HCEC 1CT (cell line): ENCODE measurements around the gene CABP2.
A peak's percentile ranks its signal among the peaks of the same experiment; 100 is the strongest.

Source experiments
- DNase-seq: peaks from one replicate; pipeline ENCODE4 v3.0.0-alpha.2; 2017

The CABP2 gene

DNA sequence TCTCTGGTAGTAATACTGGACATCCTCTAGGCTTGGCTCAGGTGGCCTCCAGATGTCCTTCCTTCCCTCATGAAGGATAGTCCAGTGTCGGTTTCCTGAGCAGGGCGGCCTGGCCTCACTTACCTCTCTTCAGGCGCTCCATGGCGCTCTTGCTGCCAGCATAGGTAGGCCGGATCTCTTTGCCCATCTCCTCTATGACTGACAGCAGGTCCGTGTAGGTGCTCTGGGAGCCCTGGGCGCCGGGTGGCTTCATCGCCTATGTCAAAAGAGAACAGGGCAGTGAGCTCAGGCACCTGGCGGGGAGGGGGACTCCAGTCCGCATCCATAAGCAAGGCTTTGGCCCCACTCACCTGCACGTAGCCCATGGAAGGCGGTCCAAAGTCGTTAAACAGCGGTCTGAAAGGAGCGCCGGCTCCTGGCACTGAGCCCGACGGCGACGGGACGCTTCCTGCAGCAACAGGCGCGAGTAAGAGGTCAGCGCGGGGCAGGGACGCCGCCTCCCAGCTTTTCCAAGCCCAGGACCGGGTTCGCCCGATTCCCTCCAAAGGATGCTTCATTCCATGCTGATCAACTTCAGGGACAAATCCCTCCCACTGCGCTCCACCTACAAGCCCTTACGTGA, 15.9 kb downstream of the CABP2 start:
- DNase-seq, result peak; percentile 32

DNA sequence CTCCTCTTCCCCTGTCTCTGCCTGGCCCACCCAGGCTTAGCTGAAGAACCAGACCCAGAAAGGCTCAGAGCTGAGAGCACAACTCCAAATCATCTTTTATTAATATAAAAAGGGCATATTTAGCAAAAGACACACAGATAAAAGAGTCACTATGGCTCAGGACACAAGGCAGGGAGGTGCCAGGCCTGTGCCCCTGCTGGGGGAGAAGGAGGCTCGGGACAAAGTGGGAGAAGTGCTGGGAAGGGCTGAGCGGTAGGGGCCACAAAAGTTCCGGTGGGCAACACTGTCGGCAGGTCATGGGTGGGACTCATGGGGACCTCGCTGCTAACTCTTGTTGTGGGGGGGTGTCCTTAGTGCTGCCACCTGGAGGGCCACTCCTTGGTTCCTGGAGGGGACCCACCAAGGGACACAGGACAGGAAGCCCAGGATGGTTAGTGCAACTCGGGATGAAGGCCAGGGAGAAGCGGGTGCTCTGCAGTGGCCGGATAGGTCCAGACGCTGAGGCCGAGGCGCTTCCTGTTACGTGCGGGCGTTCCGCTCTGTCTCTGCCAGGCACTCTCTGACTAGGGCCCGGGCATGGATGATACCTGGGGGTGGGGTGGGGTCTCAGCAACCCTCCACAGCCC, 16.7 kb downstream of the CABP2 start:
- DNase-seq, result no peak

- peak; percentile 86 for DNase-seq
Measured at GRCh38 chr11:67505605-67506396, 17.4 kb downstream of the CABP2 start.

GRCh38 chr11:67504950-67505581, 18.2 kb downstream of the CABP2 start, which contains the start of gene PITPNM1:
TSS of gene PITPNM1 (minus strand) at chr11:67505363. CDS start at chr11:67504180, 1,183 bp downstream.
- peak; percentile 42 for DNase-seq

GRCh38 chr11:67504005-67504949, 19.0 kb downstream of the CABP2 start:
- DNase-seq, result no peak

DNA sequence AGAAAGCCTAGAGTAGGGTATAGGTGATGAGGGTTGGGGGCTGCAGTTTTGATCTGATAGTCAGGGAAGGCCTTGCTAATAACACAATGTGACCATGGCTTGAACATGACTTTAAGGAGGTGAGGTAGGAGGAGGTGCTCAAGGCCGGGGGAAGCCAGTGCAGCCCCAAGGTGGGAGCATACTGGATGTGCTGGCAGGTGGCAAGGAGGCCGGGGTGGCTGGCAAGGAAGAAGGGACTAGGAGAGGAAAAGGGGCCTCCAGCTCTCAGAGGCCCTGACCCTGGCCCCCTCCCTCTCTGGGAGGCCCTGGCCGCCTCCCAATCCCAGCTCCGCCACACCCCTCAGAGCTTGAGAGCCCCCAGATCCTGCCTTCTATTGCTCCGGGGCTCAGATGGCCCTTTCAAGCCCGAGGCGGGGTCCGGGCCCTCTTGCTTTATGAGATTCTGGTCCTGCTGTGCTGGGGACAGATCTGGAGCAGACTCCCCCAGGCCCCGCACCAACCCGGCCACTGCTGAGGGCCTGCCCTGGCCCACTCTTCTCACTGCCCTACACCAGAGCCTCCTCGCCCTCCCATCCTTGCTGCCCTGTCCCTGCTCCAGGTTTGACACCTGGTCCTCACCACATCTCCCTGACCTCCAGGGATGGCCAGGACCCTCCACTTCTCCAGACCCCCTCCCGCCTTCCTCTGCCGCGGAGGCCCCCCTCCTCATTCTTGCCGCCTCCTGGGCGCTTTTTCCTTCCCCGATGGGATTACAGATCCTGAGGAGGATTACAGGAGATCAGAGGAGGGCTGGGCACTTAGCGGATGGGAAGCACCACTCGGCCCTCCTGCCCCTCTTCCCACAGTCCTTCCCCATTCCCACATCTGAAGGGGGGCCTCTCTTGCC, 19.9 kb downstream of the CABP2 start:
- DNase-seq, result no peak

DNA sequence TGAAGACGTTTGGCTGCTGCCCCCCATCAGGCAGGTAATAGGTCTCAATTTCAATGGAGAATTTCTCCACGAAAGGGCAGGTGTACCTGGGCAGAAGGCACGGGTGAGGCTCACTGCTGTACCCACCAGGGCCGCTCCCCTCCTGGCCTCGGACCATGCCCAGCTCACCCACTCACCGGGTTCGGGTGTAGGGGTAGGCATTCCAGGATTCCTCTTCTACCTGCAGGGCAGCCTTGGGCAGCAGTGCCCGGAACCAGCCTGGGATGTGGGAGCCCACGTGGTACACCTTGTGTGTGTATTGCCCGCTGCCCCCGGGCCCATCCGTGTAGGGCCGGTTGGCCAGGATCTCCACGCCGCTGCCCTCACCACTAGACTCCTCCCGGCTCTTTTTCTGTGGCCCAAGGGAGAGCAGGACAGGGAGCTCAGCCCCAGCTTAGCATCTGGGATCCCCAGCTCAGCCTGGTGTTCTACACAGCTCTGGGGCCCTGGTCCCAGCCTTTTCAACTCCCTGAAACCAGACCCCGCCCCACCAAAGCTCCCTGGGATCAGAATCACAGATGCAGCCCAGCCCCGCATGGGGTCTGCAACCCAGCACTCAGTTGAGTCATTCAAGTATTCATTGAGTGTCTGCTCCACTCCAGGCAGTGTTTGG, 20.8 kb downstream of the CABP2 start:
- no peak for DNase-seq

- DNase-seq, result no peak
Measured at GRCh38 chr11:67501854-67502253, 21.4 kb downstream of the CABP2 start.

- no peak for DNase-seq
Measured at GRCh38 chr11:67500831-67501715, 22.2 kb downstream of the CABP2 start.

DNA sequence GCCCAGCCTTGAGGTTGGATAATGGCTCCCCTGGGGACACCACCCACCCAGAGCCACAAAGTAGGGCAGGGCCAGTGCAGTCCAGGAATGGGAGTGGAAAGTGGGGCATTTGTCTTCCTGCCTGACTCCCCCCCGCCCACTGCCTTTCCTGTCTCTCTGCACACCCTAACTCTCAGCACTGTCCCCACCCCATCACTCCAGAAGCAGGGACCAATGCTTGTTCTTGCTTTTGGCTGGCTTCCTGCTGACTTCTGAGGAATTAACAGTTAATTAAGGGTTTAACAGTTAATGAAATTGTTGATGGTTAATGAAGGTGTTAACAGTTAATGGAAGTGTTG, 22.8 kb downstream of the CABP2 start:
- DNase-seq, result no peak

DNA sequence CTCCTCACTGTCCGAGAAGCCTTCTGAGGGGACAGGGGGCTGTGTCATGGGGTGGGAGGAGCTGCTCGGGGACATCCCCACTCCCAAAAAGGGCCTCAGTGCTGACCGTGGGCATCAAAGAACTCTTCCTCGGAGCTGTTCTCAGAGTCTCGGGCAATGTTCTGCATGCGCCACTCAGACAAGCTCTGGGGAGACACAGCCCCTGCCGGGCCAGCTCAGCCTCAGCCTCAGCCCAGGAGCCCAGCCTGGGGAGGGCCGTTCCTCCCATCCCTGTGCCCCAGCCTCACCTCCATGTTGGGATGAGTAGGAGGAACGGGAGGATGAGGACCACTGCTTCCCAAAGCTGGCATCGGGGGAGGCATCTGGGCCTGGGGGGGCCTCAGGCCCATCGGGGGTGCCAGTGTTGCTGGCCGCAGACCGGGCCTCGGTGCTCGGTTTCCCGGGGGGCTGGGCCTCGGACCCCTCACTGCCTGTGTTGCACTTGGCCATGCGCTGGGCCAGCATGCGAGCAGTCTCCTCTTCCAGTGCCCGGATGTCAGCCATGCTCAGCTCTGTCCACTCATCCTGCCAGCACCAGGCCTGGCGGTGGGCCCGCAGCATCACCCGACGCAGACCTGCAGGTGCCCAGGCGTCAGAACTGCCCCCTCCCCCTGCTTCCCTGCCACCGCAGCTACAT, 23.3 kb downstream of the CABP2 start:
- no peak for DNase-seq

DNA sequence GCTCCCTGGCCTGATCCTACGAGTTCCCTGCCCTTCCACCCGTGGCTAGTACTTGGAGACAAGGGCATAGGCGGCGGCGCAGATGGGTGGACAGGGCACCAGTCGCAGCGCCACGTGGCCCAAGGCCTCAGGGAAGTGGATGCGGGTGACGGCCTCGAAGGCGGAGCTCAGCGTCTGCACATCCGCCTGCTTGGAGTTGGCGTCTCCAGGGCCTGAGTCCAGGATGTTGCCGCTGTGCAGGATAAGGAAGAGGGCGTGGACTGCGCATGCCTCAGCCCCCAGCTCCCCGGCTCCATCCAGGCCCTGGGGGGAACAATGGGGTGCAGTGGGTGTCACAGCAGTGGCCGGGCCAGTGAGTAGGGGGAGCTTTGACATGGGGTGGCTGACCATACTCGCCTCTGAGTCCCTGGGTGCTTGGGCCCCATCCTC, 24.7 kb downstream of the CABP2 start:
- no peak for DNase-seq

DNA sequence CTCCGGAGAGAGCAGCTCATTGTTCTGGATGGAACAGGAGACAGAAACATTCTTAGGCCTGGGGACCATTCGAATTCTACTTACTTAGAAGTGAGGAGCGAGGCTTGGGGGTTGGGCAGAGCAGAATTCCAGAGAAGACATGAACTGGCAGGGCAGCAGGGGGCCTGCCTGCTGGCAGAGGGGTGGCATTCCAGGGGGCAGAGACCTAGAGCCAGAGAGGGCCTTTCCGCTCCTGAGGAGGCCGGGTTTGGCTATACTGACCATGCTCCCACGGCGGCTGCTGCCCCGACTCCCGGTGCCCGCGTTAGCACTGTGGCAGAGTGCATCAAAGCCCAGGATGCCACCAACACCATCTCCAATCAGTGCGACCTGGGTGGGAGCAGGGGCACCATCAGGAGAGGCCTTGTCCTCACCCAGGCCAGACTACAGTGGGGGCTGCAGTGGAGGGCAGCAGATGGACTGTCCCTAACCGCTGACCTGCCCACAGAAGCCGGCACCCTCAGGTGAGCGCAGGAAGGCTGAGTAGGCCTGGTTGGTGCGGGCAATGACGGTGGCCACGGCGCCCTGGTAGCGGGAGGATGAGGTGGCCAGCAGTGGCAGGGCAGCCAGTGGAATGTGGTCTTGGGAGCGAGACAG, 25.5 kb downstream of the CABP2 start:
- DNase-seq, result no peak

- no peak for DNase-seq
Measured at GRCh38 chr11:67496113-67496512, 27.1 kb downstream of the CABP2 start.

- DNase-seq, result no peak
Measured at GRCh38 chr11:67495234-67496005, 27.8 kb downstream of the CABP2 start.

DNA sequence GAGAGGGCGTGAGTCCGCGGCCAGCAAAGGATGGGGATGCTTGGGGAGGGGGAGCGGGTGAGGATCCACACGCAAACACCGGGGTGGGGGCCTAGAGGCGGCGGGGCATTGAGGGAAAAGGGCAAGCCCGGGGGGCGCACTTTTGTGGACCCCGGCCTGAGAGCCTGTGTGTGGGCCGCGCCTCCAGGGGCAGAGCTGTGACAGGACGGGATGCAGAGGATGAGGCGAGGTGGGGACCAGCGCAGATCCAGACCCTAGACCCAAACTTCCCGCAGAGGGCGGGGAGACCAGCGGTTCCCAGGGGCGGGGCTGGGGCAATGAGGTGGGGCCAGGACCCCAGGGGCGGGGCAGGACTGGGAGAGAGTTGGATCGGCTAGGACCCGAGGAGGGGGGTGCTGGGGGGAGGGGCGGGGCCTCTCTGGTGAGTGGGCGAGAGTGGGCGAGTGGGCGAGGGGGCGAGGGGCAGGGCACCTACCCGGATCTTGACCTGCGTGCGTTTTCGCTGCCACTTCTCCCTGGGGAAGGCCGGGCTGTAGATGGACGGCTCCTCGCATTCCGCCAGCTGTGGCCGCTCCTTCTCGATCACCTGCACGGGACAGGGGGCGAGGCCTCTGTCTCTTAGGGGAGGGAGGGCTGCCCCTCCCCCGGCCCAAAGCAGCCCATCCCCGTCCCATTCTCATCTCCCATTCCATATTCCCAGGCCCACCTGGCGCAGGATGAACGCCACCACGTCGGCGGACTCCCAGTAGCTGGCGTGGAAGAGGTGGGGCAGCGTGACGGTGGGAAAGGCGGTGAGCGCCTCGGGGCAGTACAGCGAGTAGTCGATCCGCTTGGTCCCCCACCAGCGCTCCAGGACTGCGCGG, 28.6 kb downstream of the CABP2 start:
- DNase-seq, result no peak
